BLaER1 (cell line): ENCODE data around the gene IL1RAP.

Source experiments
- H3K27ac ChIP-seq: shearing (Covaris generic); formaldehyde crosslinking; 2 replicates; pipeline ENCODE4 v1.8.1; 2022
- H3K27me3 ChIP-seq: shearing (Covaris generic); formaldehyde crosslinking; 2 replicates; pipeline ENCODE4 v1.8.1; 2022
- H3K36me3 ChIP-seq: shearing (Covaris generic); formaldehyde crosslinking; 2 replicates; pipeline ENCODE4 v1.8.1; 2022
- H3K4me1 ChIP-seq: shearing (Covaris generic); formaldehyde crosslinking; 2 replicates; pipeline ENCODE4 v1.8.1; 2022
- H3K4me2 ChIP-seq: shearing (Covaris generic); formaldehyde crosslinking; 2 replicates; pipeline ENCODE4 v1.8.1; 2022
- H3K4me3 ChIP-seq: shearing (Covaris generic); formaldehyde crosslinking; 2 replicates; pipeline ENCODE4 v1.8.1; 2022
- H3K9ac ChIP-seq: shearing (Covaris generic); formaldehyde crosslinking; 2 replicates; pipeline ENCODE4 v1.8.1; 2022
- H3K9me3 ChIP-seq: shearing (Covaris generic); formaldehyde crosslinking; 2 replicates; pipeline ENCODE4 v1.8.1; 2022
- H4K20me1 ChIP-seq: shearing (Covaris generic); formaldehyde crosslinking; 2 replicates; pipeline ENCODE4 v1.8.1; 2022
- Cebpa-rat ChIP-seq: shearing (Covaris generic); IDR thresholded peaks from 2 replicates; pipeline ENCODE4 v1.8.1; 2022

IL1RAP gene

DNA sequence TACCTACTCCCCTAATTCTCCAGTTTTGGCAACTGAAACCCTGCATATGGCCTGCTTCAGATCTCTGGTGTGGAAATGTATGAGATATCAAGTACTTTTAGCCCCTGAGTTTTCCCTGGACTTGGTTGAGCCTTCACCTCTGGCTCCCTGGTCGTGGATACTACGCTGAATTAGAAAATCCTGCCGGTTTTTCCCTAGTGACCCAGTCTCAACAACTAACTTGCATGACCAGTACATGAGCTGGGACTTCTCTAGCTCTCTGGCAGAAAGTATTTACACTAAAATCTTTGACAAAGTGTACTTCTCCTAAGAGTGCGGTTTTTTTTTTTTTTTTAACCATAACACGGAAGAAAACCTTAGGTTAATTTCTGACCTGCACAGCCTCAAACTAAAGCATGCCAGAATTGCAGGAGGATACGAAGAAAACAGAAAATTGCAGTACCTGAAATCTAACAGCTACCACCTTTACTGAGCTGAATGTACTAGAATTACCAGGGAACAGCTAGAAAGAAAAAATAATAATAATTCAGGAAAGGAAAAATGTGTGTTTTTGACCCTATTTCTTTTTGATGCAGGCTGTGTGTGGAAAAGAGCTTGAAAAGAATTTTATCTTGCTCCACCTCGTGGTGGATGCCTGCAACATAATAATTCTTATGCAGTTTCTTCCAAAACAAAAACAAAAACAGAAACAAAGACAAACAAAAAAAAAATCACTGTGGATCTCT, 183.1 kb downstream of the IL1RAP start:
- TF ChIP-seq Cebpa-rat, result no peak
- Histone ChIP-seq H3K9ac (no peak overlapping the region), H3K9me3 (no peaks in the 10 kb centered on the region), H4K20me1 (no peaks in the 10 kb centered on the region), H3K4me3 (no peak overlapping the region), H3K27me3 (no peaks in the 10 kb centered on the region), H3K4me2 (no peak overlapping the region), H3K27ac (no peak overlapping the region), H3K36me3 (no peaks in the 10 kb centered on the region), H3K4me1 (peaks cover 9% of the 10 kb centered on the region)

GRCh38 chr3:190697502-190697830, 183.6 kb downstream of the IL1RAP start:
- H3K9ac ChIP-seq, result no peak overlapping the region

DNA sequence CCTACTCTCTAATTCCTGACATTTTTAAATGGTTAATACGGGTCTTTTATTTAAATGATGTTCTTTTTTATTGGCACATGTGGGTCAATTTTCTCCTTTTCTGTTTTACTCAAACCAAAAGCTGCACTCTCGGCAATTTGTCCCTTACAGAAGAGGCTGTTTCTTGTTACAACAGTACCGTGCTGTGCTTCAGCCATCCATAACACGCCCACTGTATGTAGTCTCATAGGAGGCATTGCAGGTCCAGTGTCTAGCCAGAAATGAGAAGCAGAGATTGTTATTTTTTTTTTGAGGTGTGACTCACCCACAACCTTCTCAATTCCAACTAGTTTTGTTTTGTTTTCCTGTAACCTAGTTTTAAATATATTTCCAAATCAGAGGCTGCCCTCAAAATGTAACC, 184.0 kb downstream of the IL1RAP start:
- Histone ChIP-seq H4K20me1 (no peaks in the 10 kb centered on the region), H3K36me3 (no peaks in the 10 kb centered on the region), H3K4me1 (peaks cover 9% of the 10 kb centered on the region), H3K27ac (no peak overlapping the region; the same call in 1 of the 2 replicates), H3K4me3 (no peak overlapping the region), H3K27me3 (no peaks in the 10 kb centered on the region), H3K9ac (no peak overlapping the region), H3K9me3 (no peaks in the 10 kb centered on the region), H3K4me2 (peak overlapping the region; percentile 49)
- no peak for TF ChIP-seq Cebpa-rat

More at GRCh38 chr3:190697502-190697830, 183.6 kb downstream of the IL1RAP start:
- H3K4me3 ChIP-seq, result no peak overlapping the region
- H3K4me1 ChIP-seq, result peaks cover 9% of the 10 kb centered on the region
- H4K20me1 ChIP-seq, result no peaks in the 10 kb centered on the region
- no peak for TF ChIP-seq Cebpa-rat
- H3K27ac ChIP-seq, result no peak overlapping the region; the same call in 1 of the 2 replicates
- no peaks in the 10 kb centered on the region for H3K9me3 ChIP-seq
- H3K4me2 ChIP-seq, result peak overlapping the region; percentile 49
- no peaks in the 10 kb centered on the region for H3K27me3 ChIP-seq
- no peaks in the 10 kb centered on the region for H3K36me3 ChIP-seq

- no peak for TF ChIP-seq Cebpa-rat
- Histone ChIP-seq H3K4me3 (no peak overlapping the region), H4K20me1 (no peaks in the 10 kb centered on the region), H3K27ac (no peak overlapping the region), H3K4me1 (peaks cover 9% of the 10 kb centered on the region), H3K9ac (no peak overlapping the region), H3K36me3 (no peaks in the 10 kb centered on the region), H3K27me3 (no peaks in the 10 kb centered on the region), H3K9me3 (no peaks in the 10 kb centered on the region), H3K4me2 (no peak overlapping the region)
Observed at GRCh38 chr3:190699776-190700175, 185.9 kb downstream of the IL1RAP start.

DNA sequence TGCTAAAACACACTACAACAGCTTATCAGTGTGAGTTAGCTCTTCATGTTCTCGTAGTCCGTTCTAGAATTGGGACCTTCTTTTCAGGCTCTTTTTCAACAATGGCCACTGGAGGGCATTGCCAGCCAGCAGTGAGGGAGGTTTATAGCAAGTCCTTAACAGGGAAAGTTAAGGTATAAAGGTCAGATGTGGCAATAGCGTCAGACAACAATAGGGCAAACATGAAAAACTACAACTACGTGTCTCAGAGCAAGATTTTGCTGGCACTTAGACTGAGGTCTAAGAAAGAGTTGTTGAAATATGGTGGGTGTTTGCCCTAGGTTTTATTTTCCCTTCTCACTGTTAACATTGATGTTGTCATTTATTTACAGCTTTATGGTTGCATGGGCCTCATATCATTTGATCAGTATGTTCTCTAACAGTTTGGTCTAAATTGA, 187.2 kb downstream of the IL1RAP start:
- no peak overlapping the region for H3K4me3 ChIP-seq
- no peaks in the 10 kb centered on the region for H4K20me1 ChIP-seq
- no peaks in the 10 kb centered on the region for H3K9me3 ChIP-seq
- no peak overlapping the region for H3K9ac ChIP-seq
- H3K36me3 ChIP-seq, result no peaks in the 10 kb centered on the region
- H3K4me1 ChIP-seq, result peaks cover 9% of the 10 kb centered on the region
- no peaks in the 10 kb centered on the region for H3K27me3 ChIP-seq
- H3K4me2 ChIP-seq, result no peak overlapping the region
- no peak for TF ChIP-seq Cebpa-rat
- no peak overlapping the region for H3K27ac ChIP-seq

- no peak overlapping the region for H3K4me2 ChIP-seq
- TF ChIP-seq Cebpa-rat, result no peak
- H3K9ac ChIP-seq, result no peak overlapping the region
Observed at GRCh38 chr3:190706582-190706981, 192.7 kb downstream of the IL1RAP start.

More at GRCh38 chr3:190706582-190706981, 192.7 kb downstream of the IL1RAP start:
- no peak overlapping the region for H3K27ac ChIP-seq
- H4K20me1 ChIP-seq, result no peaks in the 10 kb centered on the region
- no peaks in the 10 kb centered on the region for H3K27me3 ChIP-seq
- H3K9me3 ChIP-seq, result no peaks in the 10 kb centered on the region
- H3K4me1 ChIP-seq, result no peaks in the 10 kb centered on the region
- H3K4me3 ChIP-seq, result no peak overlapping the region
- no peaks in the 10 kb centered on the region for H3K36me3 ChIP-seq
